Central memory CD4-positive, alpha-beta T cell (primary cell): ENCODE data around the gene KDM6A.
"Not testable (repeated sequence)": the region's sequence is repeated elsewhere in the genome, so short reads cannot be mapped to it uniquely, and the experiment has no call there.

ENCODE experiments used
- DNase-seq: peaks from one replicate; pipeline ENCODE4 v3.0.0; 2022
- total RNA-seq, 3 experiments: gene quantifications; one replicate each; lab custom pipeline; 2026; lab: John Stamatoyannopoulos, UW

KDM6A gene
- total RNA-seq = 55.5 to 223 (median 96.3) reads per million in 3 experiments

GRCh38 chrX:44872821-44873414 is at the start of gene KDM6A:
TSS of gene KDM6A (plus strand) at chrX:44873188. CDS start at chrX:44873552, 364 bp downstream.
- DNase-seq = peak; percentile 99

DNA sequence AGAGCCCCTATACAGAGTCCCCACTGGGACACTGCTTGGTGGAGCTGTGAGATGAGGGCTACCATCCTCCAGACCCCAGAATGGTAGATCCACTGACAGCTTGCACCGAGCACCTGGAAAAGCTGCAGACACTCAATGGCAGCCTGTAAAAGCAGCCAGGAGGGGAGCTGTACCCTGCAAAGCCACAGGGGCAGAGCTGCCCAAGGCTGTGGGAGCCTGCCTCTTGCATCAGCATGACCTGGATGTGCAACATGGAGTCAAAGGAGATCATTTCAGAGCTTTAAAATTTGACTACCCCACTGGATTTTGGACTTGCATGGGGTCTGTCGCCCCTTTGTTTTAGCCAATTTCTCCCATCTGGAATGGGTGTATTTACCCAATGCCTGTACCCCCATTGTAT is 49.8 kb upstream of the KDM6A start:
- DNase-seq = not testable (repeated sequence)

GRCh38 chrX:44828008-44828605 is 44.9 kb upstream of the KDM6A start:
- DNase-seq = no peak

GRCh38 chrX:44829832-44830231 is 43.2 kb upstream of the KDM6A start:
- no peak for DNase-seq

DNA sequence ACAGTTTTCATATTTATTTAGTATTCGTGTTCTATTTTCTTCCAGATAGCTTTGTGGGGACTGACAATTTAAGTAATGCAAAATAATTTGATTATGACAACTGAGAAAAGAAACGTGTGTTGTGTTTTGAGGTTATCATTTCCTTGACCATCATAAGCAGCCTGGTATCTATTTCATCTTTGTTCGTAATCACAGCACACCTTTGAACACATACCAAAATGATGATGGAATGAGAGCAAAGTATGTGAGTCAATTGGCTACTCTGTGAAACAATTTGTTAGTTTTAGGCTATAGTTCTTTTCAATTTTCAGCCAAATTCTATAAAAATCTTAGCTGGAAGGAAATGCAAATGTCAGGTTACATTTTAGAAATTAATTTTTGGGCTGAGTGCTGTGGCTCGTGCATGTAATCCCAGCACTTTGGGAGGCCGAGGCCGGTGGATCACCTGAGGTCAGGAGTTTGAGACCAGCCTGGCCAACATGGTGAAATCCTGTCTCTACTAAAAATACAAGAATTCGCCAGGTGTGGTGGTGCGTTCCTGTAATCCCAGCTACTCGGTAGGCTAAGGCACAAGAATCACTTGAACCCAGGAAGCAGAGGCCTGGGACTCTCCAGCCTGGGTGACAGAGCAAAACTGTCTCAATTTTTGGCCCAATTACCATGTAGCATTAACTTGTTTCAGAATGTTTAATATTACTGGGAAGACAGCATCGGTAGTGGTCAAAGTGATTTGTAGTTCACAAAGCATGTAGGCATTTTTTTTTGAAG is 30.3 kb upstream of the KDM6A start:
- no peak for DNase-seq

DNA sequence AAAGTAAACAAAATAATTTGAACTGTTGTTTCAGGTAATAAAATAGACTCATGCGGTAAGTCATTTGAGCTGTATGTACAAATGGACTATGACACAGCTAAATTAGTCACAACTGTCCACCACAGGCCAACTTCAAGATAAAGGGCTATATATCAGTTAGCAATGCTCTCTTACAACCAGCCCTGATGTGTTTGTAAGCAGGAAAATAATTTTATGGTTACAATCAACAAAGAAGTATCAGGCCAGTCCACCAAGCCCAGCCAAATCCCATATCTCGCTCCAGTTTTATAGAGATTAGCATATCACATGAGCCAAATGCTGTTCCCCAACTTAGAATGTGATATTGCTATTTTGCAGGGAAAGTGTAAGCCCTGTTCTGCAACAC is 29.7 kb upstream of the KDM6A start:
- DNase-seq = no peak

DNA sequence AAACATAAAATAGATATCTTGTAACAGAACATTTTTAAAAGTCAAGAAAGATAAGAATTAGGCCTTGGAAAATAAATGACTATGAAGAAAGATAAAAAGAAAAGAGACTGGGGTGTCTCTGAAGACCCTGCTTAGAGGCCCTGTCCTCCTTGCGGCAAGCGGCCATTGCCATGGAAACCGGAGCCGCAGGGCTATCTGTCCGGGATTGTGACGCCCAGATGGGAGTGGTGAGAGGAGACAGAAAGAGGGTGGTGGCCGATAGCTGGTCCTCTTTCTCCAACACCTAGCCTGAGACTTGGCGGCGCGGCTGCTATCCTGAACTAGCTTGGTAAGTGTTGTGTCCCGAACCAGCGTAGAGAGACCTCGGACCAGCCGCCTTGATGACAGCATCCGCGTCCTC is 29.2 kb upstream of the KDM6A start, which contains the start of gene DUSP21:
Gene DUSP21 (plus strand): TSS at position 269 of the 400 bp plus-strand sequence. CDS start 112 bp downstream, at position 381.
- DNase-seq = no peak

GRCh38 chrX:44844204-44844603 is 28.8 kb upstream of the KDM6A start:
- no peak for DNase-seq

GRCh38 chrX:44850891-44851290 is 22.1 kb upstream of the KDM6A start:
- not testable (repeated sequence) for DNase-seq

DNA sequence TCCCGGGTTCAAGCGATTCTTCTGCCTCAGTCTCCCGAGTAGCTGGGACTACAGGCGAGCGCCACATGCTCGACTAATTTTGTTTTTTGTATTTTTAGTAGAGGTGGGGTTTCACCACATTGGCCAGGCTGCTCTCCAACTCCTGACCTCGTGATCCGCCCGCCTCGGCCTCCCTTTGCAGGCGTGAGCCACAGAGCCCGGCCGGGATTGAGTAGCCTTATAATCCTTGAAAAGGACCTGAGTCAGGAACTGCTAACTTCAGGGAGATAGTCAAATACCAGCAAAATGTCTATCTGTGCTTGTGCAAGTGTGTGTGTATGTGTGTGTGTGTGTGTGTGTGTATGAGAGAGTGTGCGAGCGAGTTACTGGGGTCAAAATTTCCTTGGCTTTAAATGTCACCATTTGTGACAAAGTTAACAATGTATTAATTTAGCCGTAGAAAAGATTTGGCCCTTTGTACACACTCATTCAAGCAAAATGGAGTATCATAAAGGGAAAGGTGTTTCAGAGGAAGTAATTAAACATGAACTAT is 1.8 kb upstream of the KDM6A start:
- no peak for DNase-seq

DNA sequence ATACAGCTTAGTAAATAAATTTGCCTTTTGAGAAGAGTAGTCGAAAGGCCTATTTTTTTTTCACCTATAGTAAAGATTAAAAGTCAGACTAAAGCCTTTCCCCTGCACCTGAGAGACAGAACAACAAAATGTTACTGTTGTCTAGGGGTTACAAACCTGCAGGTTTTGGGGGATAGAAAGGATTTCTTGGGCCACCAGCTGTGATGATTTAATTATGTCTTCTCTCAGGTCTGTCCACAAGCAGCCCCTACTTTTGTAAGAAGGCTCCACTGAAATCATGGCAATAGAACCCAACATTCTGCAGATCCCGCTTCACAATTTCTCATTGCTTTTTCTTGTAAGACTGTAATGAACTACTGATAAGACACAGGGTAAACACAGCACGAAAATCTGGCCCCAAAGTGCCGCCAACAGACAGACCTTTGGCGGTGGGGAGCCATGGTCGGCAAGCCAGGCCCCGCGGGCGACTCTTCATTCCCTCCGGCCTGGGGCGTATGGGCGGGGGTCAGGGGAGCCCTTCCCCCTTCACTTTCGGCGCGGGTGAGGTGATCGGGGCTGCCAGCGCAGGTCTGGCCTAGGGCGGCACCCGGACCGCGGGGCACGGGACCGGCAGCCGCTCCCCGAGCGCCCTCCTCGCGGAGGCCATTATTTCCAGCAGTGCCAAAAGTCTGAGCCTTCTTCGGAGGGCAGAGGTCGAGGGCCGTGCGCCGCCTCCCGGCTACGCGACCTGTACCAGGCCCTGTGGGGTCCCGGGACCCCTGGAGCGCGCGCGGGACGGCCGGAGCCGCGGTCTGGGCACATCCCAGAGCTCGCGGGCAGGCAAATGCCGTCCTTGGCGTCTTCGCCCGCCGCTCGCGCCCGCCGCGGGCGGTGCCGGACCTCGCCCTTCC is 812 bp upstream of the KDM6A start:
- DNase-seq = peak; percentile 52

DNA sequence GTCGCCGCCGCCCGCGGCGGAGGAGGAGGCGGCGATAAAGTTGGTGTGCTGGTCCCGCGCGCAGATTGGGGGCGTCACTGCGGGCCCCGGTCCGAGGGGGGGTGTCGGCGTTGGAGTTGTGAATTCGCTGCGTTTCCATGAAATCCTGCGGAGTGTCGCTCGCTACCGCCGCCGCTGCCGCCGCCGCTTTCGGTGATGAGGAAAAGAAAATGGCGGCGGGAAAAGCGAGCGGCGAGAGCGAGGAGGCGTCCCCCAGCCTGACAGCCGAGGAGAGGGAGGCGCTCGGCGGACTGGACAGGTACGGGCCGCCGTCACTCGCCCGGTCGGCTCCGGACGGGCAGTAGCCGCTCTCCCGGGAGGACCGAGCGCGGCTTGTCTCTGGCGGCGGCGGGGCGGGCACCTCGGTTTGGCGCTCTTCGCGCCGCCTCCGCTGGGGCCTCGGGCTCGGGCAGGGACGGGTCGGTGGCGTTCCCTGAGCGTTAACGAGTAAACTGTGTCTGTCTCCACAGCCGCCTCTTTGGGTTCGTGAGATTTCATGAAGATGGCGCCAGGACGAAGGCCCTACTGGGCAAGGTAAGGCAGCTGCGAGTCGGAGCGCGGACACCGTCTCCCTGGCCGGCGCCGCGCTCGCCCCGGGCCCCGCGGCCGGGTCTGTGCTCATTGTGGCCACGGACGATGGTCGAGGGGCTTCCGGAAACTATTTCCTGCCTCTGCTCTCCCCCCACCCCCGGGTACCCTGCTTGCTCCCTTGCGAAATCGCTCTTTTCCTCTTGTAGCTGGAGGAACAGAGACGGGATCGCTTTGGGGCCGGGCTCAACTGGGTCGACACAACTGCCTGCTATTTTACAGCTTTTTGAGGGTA is 658 bp downstream of the KDM6A start:
- peak; percentile 65 for DNase-seq

DNA sequence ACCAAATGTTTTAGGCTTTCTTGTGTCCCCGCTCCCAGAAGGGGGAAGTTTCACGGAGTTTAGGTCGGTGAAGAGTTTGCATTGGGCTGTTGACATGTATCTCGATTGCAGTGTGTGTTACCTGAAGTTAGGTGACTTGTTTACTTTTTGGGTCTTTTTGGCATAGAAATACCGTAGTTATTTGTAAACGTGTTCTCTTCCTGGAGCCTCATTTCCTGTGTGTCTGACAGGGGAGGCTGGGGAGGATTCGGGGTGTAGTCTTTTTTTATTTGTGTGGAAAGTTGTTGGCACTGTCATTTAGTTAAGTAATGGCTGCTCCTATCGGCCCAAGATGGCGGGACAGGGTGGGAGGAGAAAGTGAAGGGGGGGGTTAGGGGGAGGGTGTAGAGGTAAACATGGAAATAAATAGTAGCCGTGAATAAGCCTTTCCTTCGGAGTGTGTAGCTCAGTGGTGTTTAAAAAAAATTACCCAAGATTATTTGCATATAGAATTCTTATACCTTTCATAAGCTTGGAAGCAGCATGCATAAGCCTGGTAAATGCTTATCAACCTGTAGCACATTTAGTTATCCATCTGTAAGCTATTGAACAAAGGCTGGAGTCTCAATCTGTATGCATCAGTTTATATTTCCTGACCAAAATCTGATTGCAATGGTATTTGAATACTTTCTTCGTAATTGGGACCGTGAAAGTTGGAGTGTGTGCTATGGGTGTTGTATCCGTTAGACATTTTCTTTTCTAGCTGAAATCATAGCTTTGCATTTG is 1.6 kb downstream of the KDM6A start:
- peak; percentile 45 for DNase-seq

GRCh38 chrX:44875185-44875489 is 2.1 kb downstream of the KDM6A start:
- no peak for DNase-seq

DNA sequence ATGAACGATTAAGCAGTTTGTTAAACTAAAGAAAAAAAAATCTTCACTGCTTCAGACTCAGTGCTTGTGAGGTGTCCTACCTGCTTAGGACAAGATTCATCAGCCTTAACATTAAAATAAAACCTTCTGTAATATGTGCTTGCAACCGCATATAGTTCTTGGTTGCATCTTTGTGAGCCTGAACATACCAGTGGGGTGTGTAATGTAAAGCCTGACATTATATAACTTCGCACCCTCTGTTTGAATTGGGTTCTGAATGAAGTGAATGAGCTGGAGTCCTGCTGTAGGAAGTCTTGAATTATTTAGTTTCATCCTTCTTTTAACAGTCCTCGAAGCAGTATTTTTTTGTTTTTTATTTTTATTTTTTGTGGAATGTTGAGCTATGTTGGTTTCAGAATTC is 3.1 kb downstream of the KDM6A start:
- DNase-seq = no peak

DNA sequence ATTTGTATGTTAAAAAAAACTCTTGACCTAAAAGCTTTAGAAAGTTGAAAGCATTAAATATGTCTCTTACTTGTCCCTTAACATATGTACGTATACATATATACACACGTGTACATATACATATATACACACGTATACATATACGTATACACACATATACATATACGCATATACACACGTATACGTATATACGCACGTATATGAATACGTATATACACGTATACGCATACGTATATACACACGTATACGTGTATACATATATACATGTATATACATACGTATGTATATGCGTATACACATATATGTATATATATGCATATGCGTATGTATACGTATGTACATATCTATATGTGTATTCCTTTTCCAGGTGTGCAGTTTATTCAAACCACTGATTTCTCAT is 3.8 kb downstream of the KDM6A start:
- no peak for DNase-seq

GRCh38 chrX:44878780-44879179 is 5.8 kb downstream of the KDM6A start:
- no peak for DNase-seq

- no peak for DNase-seq
Measured at GRCh38 chrX:44881549-44881948, 8.6 kb downstream of the KDM6A start.

DNA sequence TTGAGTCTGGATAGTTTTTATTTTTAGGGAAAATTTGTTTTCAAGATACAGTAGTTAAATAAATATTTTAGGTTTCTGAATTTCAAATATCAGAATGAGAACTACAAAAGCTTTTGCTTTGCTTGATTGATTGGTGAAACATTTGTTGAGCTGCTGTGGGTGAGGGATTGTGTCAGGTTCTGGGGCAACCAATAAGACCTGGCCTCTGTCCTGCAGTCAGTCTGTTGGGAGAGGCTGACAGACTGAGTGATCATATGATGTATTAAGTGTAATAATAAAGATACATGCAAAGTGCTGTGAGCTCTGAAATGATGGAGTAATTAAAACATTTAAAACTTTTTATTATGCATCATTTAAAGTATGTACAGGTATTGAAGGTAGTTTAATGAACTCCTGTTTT is 9.6 kb downstream of the KDM6A start:
- no peak for DNase-seq

DNA sequence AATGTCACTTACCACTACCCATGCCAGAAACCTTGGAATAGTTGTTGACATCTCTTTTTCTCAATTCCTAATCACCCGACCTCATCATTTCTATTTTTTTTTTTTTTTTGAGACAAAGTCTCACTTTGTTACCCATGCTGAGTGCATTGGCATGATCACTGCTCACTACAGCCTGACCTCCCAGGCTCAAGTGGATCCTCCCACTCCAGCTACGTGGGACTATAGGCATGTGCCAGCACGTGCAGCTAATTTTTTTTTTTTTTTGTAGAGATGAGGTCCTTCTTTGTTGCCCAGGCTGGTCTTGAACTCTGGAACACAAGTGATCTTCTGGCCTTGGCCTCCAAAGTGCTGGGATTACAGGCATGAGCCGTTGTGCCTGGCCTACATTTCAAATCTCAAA is 12.0 kb downstream of the KDM6A start:
- DNase-seq = no peak

DNA sequence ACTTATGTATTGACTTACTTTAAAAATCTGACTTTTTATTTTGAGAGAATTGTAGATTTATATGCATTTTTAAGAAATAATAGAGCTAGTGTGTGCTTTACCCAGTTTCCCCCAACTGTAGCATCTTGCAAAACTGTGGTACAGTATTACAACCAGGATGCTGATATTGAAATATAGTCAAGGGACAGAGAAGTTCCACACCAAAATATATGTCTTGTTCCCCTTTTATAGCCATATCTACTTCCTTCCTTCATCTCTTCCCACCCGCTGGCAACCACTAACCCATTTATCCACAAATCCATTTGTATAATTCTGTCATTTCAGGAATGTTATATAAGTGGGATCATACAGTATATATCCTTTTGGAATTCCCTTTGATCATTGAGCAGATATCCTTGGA is 16.8 kb downstream of the KDM6A start:
- DNase-seq = no peak
